Smooth muscle cell (in vitro differentiated cells): ENCODE results near the gene IL17D. TPM values are rescaled to one million over a fixed set of nuclear protein-coding genes. Genes with fewer than 3 reads are reported as not detected.

Source experiments
- DNase-seq: peaks from one replicate; lab custom pipeline; 2025; ENCODE audit not compliant: unreplicated experiment; lab: John Stamatoyannopoulos, UW
- H2AFZ ChIP-seq: fragments of 200-600 bp; sonication (generic); 2 replicates; pipeline ENCODE4 v1.6.0; 2016; ENCODE audit warnings: antibody characterized with exemption, low read depth, mild to moderate bottlenecking
- H3F3A ChIP-seq: fragments of 200-600 bp; sonication (generic); 2 replicates; pipeline ENCODE4 v1.6.0; 2017; ENCODE audit warnings: antibody characterized with exemption, low read depth
- H3K27ac ChIP-seq: fragments of 200-600 bp; sonication (generic); 2 replicates; pipeline ENCODE4 v1.5.1; 2016; ENCODE audit warnings: low read depth, mild to moderate bottlenecking
- H3K27me3 ChIP-seq: fragments of 200-600 bp; sonication (generic); 2 replicates; pipeline ENCODE4 v1.6.1; 2016; ENCODE audit warnings: low read depth, mild to moderate bottlenecking
- H3K36me3 ChIP-seq: fragments of 200-600 bp; sonication (generic); 2 replicates; pipeline ENCODE4 v1.5.1; 2016; ENCODE audit warnings: low read depth
- H3K4me1 ChIP-seq: fragments of 200-600 bp; sonication (generic); 2 replicates; pipeline ENCODE4 v1.5.1; 2016; ENCODE audit warnings: low read depth
- H3K4me2 ChIP-seq: fragments of 200-600 bp; sonication (generic); 2 replicates; pipeline ENCODE4 v1.6.0; 2016; ENCODE audit warnings: mild to moderate bottlenecking
- H3K4me3 ChIP-seq: fragments of 200-600 bp; sonication (generic); 2 replicates; pipeline ENCODE4 v1.5.1; 2016; ENCODE audit warnings: mild to moderate bottlenecking
- H3K79me2 ChIP-seq: fragments of 200-600 bp; sonication (generic); 2 replicates; pipeline ENCODE4 v1.6.0; 2016; ENCODE audit warnings: low read depth, mild to moderate bottlenecking
- H3K9ac ChIP-seq: fragments of 200-600 bp; sonication (generic); 2 replicates; pipeline ENCODE4 v1.6.0; 2016; ENCODE audit warnings: low read depth
- H3K9me3 ChIP-seq: fragments of 200-600 bp; sonication (generic); replicated peaks from 2 replicates; pipeline ENCODE4 v1.5.1; 2016; ENCODE audit warnings: low read depth
- H4K20me1 ChIP-seq: fragments of 200-600 bp; sonication (generic); 2 replicates; pipeline ENCODE4 v1.6.0; 2016; ENCODE audit warnings: low read depth
- WGBS: methylation state at CpG from one replicate; pipeline ENCODE4 v1.1.7; 2016; ENCODE audit warnings: low lambda C conversion rate; 5-methylcytosine and 5-hydroxymethylcytosine counted together
- polyA plus RNA-seq: library from polyadenylated mRNA; unstranded; fragments of >200 nt; fragmentation: Nextera tagmentation; extraction: Ambion mirVana; gene quantifications from 2 replicates; pipeline ENCODE4 v1.2.1, GENCODE V29; 2016
- total RNA-seq: library from RNA; depleted of rRNA; stranded (reverse); fragments of >200 nt; gene quantifications from 2 replicates; pipeline ENCODE4 v1.2.3, GENCODE V29; 2014
- TF ChIP-seq, protein P1 (sequence below): fragments of 200-600 bp; sonication (generic); IDR thresholded peaks from 2 replicates; pipeline ENCODE4 v1.5.1; 2017; ENCODE audit warnings: borderline replicate concordance, mild to moderate bottlenecking, antibody characterized with exemption; ENCODE audit not compliant: insufficient read depth, poor library complexity, severe bottlenecking

The IL17D gene
- total and polyA plus RNA-seq, 2 experiments from 2014 or later: 4.1 to 7.0 TPM

DNA sequence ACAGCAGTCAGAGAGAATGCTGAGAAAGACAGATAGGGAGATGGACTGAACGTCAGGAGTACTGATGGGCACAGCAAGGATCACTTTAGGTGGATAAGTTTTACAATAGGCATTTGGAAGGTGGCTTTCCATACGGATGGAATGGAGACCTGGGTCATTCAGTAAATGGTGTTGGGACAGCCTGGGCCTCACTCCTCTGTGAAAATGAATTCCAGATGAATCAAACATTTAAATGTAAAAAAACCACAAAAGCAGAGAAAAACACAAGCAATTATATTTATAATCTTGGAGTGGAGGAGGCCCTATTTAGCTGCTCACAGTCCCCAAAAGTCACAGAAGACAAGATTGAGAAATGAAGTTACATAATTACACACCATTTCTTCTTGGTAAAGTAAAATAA lies 4.7 kb downstream of the IL17D start:
- Histone ChIP-seq H3K9ac (no peak overlapping the region), H3K4me2 (no peak overlapping the region), H3K9me3 (no peaks in the 10 kb centered on the region), H3K4me1 (peaks cover 5% of the 10 kb centered on the region), H3K79me2 (no peaks in the 10 kb centered on the region), H2AFZ (no peak overlapping the region), H3K36me3 (no peaks in the 10 kb centered on the region), H3F3A (peaks cover 4% of the 10 kb centered on the region), H3K4me3 (no peak overlapping the region), H3K27ac (no peak overlapping the region), H4K20me1 (no peaks in the 10 kb centered on the region), H3K27me3 (no peaks in the 10 kb centered on the region)
- 78% methylated on average over 2 of the region's 2 CpGs for WGBS
- DNase-seq: no peak
- TF ChIP-seq, protein P1, sequence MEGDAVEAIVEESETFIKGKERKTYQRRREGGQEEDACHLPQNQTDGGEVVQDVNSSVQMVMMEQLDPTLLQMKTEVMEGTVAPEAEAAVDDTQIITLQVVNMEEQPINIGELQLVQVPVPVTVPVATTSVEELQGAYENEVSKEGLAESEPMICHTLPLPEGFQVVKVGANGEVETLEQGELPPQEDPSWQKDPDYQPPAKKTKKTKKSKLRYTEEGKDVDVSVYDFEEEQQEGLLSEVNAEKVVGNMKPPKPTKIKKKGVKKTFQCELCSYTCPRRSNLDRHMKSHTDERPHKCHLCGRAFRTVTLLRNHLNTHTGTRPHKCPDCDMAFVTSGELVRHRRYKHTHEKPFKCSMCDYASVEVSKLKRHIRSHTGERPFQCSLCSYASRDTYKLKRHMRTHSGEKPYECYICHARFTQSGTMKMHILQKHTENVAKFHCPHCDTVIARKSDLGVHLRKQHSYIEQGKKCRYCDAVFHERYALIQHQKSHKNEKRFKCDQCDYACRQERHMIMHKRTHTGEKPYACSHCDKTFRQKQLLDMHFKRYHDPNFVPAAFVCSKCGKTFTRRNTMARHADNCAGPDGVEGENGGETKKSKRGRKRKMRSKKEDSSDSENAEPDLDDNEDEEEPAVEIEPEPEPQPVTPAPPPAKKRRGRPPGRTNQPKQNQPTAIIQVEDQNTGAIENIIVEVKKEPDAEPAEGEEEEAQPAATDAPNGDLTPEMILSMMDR: no peak

DNA sequence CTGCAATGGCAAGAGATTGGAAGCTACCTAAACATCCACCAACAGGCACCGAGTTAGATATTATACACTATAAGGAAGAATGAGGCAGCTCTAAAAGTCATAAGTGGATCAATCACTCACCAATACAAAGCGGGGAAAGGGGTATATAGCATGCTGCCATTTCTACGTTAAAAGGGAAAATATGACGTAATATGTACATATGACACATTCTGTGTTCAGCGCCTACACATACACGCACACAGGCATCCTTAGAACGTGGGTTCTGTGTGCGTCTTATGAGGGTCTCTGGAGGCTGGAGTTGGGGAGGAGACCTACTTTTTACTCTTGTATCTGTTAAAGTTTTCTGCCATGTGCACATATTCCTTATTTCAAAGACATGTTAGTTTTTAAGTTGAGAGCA lies 5.9 kb downstream of the IL17D start:
- WGBS: 95% methylated on average over 8 of the region's 8 CpGs
- no peak overlapping the region for H3K27ac ChIP-seq
- no peak overlapping the region for H3K9ac ChIP-seq
- H4K20me1 ChIP-seq: no peaks in the 10 kb centered on the region
- H3K79me2 ChIP-seq: no peaks in the 10 kb centered on the region
- peaks cover 8% of the 10 kb centered on the region for H3F3A ChIP-seq
- no peaks in the 10 kb centered on the region for H3K9me3 ChIP-seq
- no peaks in the 10 kb centered on the region for H3K36me3 ChIP-seq
- H3K4me3 ChIP-seq: no peak overlapping the region
- peaks cover 8% of the 10 kb centered on the region for H3K4me1 ChIP-seq
- TF ChIP-seq, protein P1: no peak
- no peak overlapping the region for H3K4me2 ChIP-seq
- DNase-seq: no peak
- H2AFZ ChIP-seq: no peak overlapping the region
- no peaks in the 10 kb centered on the region for H3K27me3 ChIP-seq

DNA sequence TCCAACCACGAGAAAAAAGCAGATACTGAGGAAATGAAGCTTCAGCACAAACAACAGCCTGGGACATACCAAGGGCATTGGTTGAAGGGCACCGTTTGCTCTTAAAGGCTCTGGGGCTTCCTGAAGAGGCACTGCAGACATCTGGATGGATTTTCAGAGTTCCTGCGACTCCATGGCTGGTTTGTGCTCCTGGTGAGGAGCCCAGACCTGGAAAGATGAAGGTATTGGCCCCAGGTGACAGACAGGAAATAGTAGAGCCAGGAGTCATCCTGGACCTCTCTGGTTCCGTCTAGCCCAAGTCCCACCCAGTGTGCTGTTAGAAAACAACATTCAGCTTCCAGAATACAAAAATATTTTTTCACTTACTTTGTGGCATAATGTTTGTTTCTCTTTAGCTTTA lies 6.3 kb downstream of the IL17D start:
- 66% methylated on average over 4 of the region's 4 CpGs for WGBS
- no peak overlapping the region for H3K4me2 ChIP-seq
- no peaks in the 10 kb centered on the region for H4K20me1 ChIP-seq
- no peaks in the 10 kb centered on the region for H3K36me3 ChIP-seq
- H3K27ac ChIP-seq: no peak overlapping the region
- H3K79me2 ChIP-seq: no peaks in the 10 kb centered on the region
- TF ChIP-seq, protein P1: no peak
- H3F3A ChIP-seq: peaks cover 12% of the 10 kb centered on the region
- no peaks in the 10 kb centered on the region for H3K9me3 ChIP-seq
- no peak overlapping the region for H3K9ac ChIP-seq
- no peak overlapping the region for H2AFZ ChIP-seq
- no peak overlapping the region for H3K4me3 ChIP-seq
- H3K4me1 ChIP-seq: peaks cover 8% of the 10 kb centered on the region
- DNase-seq: no peak
- H3K27me3 ChIP-seq: no peaks in the 10 kb centered on the region

DNA sequence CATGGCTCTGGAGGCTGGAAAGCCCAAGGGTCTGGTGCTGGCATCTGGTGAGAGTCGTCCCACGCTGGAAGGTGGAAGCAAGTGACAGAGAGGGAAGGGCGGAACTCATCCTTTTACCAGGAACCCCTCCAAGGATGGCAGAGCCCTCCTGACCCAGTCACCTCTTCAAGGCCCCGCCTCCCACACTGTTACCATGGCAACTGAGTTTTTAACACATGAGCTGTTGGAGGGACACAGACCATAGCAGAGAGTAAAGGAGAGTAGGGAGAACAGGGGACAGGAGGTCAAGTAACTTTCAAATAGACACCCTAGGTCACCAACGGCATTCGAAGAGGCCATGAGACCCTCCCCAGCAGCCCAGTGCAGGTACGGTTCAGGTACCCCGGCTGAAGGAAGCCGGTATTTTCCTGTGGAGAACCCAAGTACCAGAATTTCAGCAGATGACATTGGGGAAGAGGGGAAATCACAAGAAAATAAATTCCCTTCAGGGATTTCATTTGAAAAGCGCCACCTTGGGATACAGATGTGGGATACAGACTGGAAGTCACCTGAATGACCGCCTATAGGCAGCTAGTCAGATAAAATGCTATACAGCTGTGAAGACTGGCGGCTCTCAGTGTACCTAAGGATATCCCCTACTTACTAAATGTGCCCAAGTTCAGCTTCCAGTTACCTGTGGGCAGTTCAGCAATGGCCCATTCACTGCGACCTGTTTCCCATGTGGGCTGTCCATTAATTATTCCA lies 8.0 kb downstream of the IL17D start:
- Histone ChIP-seq H3K79me2 (no peaks in the 10 kb centered on the region), H3K4me2 (no peak overlapping the region), H3K27me3 (no peaks in the 10 kb centered on the region), H4K20me1 (no peaks in the 10 kb centered on the region), H2AFZ (no peak overlapping the region), H3F3A (peaks cover 12% of the 10 kb centered on the region), H3K27ac (no peak overlapping the region), H3K9ac (no peak overlapping the region), H3K4me3 (no peak overlapping the region), H3K36me3 (no peaks in the 10 kb centered on the region), H3K4me1 (peaks cover 8% of the 10 kb centered on the region), H3K9me3 (no peaks in the 10 kb centered on the region)
- WGBS: 86% methylated on average over 13 of the region's 13 CpGs
- TF ChIP-seq, protein P1: no peak
- no peak for DNase-seq
